Upper lobe of left lung (tissue), 6 donors: Measurements from ENCODE around the gene CAPN10. TPM values are rescaled to one million over a fixed set of nuclear protein-coding genes. Genes with fewer than 3 reads are reported as not detected.

Experiments used
- ATAC-seq, 2 donors: fragments of 200-7000 bp; cut with Tn5 transposase; one replicate each; pipeline ENCODE4 v1.9.1; 2022; ENCODE audit warnings: mild to moderate bottlenecking in 2 of 2, moderate library complexity in 2 of 2; ENCODE audit not compliant: low FRiP score in 2 of 2
- DNase-seq, 2 donors: peaks; one replicate each; pipeline ENCODE4 v3.0.0-alpha.2; 2019 to 2020
- H3K27ac ChIP-seq, 4 donors: fragments of 200-600 bp; sonication (generic); one replicate each; pipeline ENCODE4 v1.5.1; 2016 to 2019
- H3K27me3 ChIP-seq, 4 donors: fragments of 200-600 bp; sonication (generic); one replicate each; pipeline ENCODE4 v1.5.1; 2017 to 2019
- H3K36me3 ChIP-seq, 4 donors: fragments of 200-600 bp; sonication (generic); one replicate each; pipeline ENCODE4 v1.5.1; 2016 to 2019
- H3K4me1 ChIP-seq, 4 donors: fragments of 200-600 bp; sonication (generic); one replicate each; pipeline ENCODE4 v1.5.1; 2018 to 2019
- H3K4me3 ChIP-seq, 4 donors: fragments of 200-600 bp; sonication (generic); one replicate each; pipeline ENCODE4 v1.5.1; 2017 to 2019; ENCODE audit warnings: mild to moderate bottlenecking in 2 of 4, moderate library complexity in 1 of 4
- H3K9me3 ChIP-seq, 4 donors: fragments of 200-600 bp; sonication (generic); one replicate each; pipeline ENCODE4 v1.5.1; 2018 to 2019
- EP300 ChIP-seq, 4 donors: sonication (generic); formaldehyde crosslinking; IDR thresholded peaks; one replicate each; pipeline ENCODE4 v1.5.1; 2017; ENCODE audit warnings: antibody characterized with exemption in 4 of 4, control low read depth in 2 of 4
- POLR2A ChIP-seq, 4 donors: fragments of 450-650 bp; IDR thresholded peaks; one replicate each; pipeline ENCODE4 v1.5.1; 2016 to 2017; ENCODE audit warnings: antibody characterized with exemption in 4 of 4, mild to moderate bottlenecking in 2 of 4
- POLR2AphosphoS5 ChIP-seq, 2 donors: sonication (generic); formaldehyde crosslinking; IDR thresholded peaks; one replicate each; pipeline ENCODE4 v1.5.1; 2017; ENCODE audit warnings: antibody characterized with exemption in 2 of 2
- WGBS, 2 donors: methylation state at CpG; one replicate each; pipeline ENCODE4 v1.1.5; 2017 to 2018; 5-methylcytosine and 5-hydroxymethylcytosine counted together
- total RNA-seq, 6 donors: library from RNA; depleted of rRNA in 4 of 6; stranded (reverse); fragments of >200 nt in 4 of 6; gene quantifications; one replicate each; pipeline versions ENCODE4 v1.1.0 to v1.2.1, GENCODE V29; 2016 to 2021
- TF ChIP-seq, protein P1 (sequence below), 6 experiments: fragments of 450-650 bp in 4 of 6; fragments of 200-600 bp in 2 of 6; sonication (generic) in 2 of 6; IDR thresholded peaks; one replicate each; pipeline ENCODE4 v1.5.1; 2016 to 2019; ENCODE audit warnings: antibody characterized with exemption in 6 of 6
- donor health status: DM: no; HTN: no; CAD: no; lungs with moderate emphysema.
- donor health status: DM: no; HTN: yes; CAD: no; lungs with severe emphysema.

CAPN10 gene
- total RNA-seq, 6 donors from 2014 or later = 35.3 to 118 (median 38.9) TPM

GRCh38 chr2:240551288-240551687 lies 35.2 kb upstream of the CAPN10 start:
- Histone ChIP-seq H3K4me3 (no peak overlapping the region), H3K27ac (no peak overlapping the region), H3K27me3 (no peaks in the 10 kb centered on the region), H3K9me3 (no peaks in the 10 kb centered on the region), H3K36me3 (peaks cover 0 to 18% (median 2%) of the 10 kb centered on the region in 4 donors), H3K4me1 (peaks cover 0 to under 1% (median 0%) of the 10 kb centered on the region in 4 donors)
- TF ChIP-seq EP300 (IDR thresholded peaks at IDR 0.05) = no peak
- TF ChIP-seq POLR2AphosphoS5 (IDR thresholded peaks at IDR 0.05) = no peak
- no peak for TF ChIP-seq POLR2A (IDR thresholded peaks at IDR 0.05)
- TF ChIP-seq, protein P1, sequence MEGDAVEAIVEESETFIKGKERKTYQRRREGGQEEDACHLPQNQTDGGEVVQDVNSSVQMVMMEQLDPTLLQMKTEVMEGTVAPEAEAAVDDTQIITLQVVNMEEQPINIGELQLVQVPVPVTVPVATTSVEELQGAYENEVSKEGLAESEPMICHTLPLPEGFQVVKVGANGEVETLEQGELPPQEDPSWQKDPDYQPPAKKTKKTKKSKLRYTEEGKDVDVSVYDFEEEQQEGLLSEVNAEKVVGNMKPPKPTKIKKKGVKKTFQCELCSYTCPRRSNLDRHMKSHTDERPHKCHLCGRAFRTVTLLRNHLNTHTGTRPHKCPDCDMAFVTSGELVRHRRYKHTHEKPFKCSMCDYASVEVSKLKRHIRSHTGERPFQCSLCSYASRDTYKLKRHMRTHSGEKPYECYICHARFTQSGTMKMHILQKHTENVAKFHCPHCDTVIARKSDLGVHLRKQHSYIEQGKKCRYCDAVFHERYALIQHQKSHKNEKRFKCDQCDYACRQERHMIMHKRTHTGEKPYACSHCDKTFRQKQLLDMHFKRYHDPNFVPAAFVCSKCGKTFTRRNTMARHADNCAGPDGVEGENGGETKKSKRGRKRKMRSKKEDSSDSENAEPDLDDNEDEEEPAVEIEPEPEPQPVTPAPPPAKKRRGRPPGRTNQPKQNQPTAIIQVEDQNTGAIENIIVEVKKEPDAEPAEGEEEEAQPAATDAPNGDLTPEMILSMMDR (IDR thresholded peaks at IDR 0.05) = no peak
- 93 to 96% methylated on average over 4 of the region's 4 CpGs for WGBS, 2 donors
- ATAC-seq = no peak
- no peak for DNase-seq

GRCh38 chr2:240551811-240552210 lies 34.7 kb upstream of the CAPN10 start:
- TF ChIP-seq, protein P1 (IDR thresholded peaks at IDR 0.05) = no peak
- no peak for TF ChIP-seq POLR2A (IDR thresholded peaks at IDR 0.05)
- TF ChIP-seq EP300 (IDR thresholded peaks at IDR 0.05) = no peak
- no peak for TF ChIP-seq POLR2AphosphoS5 (IDR thresholded peaks at IDR 0.05)
- ATAC-seq = no peak
- DNase-seq = no peak
- Histone ChIP-seq H3K9me3 (no peaks in the 10 kb centered on the region), H3K36me3 (peaks cover 0 to 18% (median 2%) of the 10 kb centered on the region in 4 donors), H3K4me3 (no peak overlapping the region), H3K4me1 (peaks cover 0 to 5% (median 0%) of the 10 kb centered on the region in 4 donors), H3K27me3 (no peaks in the 10 kb centered on the region), H3K27ac (no peak overlapping the region)
- WGBS, 2 donors = 4 to 45% methylated on average over 1 of the region's 1 CpG

GRCh38 chr2:240553956-240554480 lies 32.5 kb upstream of the CAPN10 start:
- Histone ChIP-seq H3K4me3 (no peak overlapping the region), H3K4me1 (peaks cover 16 to 27% (median 21%) of the 10 kb centered on the region in 4 donors), H3K27ac (no peak overlapping the region), H3K9me3 (no peaks in the 10 kb centered on the region), H3K27me3 (no peaks in the 10 kb centered on the region), H3K36me3 (peaks cover 0 to 18% (median 2%) of the 10 kb centered on the region in 4 donors)
- WGBS, 2 donors = 86 to 96% methylated on average over 6 to 7 of the region's 7 CpGs
- TF ChIP-seq POLR2A (IDR thresholded peaks at IDR 0.05) (no peak), EP300 (IDR thresholded peaks at IDR 0.05) (no peak), POLR2AphosphoS5 (IDR thresholded peaks at IDR 0.05) (no peak)
- TF ChIP-seq, protein P1 (IDR thresholded peaks at IDR 0.05) = no peak
- no peak for DNase-seq
- ATAC-seq = no peak

- 89 to 90% methylated on average over 9 to 17 of the region's 17 CpGs for WGBS, 2 donors
- no peak overlapping the region for H3K27ac ChIP-seq
- no peak overlapping the region for H3K4me3 ChIP-seq
- TF ChIP-seq EP300 (IDR thresholded peaks at IDR 0.05) (no peak), POLR2AphosphoS5 (IDR thresholded peaks at IDR 0.05) (no peak), POLR2A (IDR thresholded peaks at IDR 0.05) (no peak)
- TF ChIP-seq, protein P1 (IDR thresholded peaks at IDR 0.05) = no peak
- H3K27me3 ChIP-seq = no peaks in the 10 kb centered on the region
- H3K9me3 ChIP-seq = no peaks in the 10 kb centered on the region
- DNase-seq (peak in 1 of 2 donors; percentile 72), ATAC-seq (no peak)
- H3K36me3 ChIP-seq = peaks cover 0 to 18% (median 2%) of the 10 kb centered on the region in 4 donors
- peaks cover 23 to 36% (median 30%) of the 10 kb centered on the region in 4 donors for H3K4me1 ChIP-seq
Observed at GRCh38 chr2:240554767-240555493, 31.6 kb upstream of the CAPN10 start.
